Measurements from ENCODE around the gene CCNG2.

The CCNG2 gene

DNA sequence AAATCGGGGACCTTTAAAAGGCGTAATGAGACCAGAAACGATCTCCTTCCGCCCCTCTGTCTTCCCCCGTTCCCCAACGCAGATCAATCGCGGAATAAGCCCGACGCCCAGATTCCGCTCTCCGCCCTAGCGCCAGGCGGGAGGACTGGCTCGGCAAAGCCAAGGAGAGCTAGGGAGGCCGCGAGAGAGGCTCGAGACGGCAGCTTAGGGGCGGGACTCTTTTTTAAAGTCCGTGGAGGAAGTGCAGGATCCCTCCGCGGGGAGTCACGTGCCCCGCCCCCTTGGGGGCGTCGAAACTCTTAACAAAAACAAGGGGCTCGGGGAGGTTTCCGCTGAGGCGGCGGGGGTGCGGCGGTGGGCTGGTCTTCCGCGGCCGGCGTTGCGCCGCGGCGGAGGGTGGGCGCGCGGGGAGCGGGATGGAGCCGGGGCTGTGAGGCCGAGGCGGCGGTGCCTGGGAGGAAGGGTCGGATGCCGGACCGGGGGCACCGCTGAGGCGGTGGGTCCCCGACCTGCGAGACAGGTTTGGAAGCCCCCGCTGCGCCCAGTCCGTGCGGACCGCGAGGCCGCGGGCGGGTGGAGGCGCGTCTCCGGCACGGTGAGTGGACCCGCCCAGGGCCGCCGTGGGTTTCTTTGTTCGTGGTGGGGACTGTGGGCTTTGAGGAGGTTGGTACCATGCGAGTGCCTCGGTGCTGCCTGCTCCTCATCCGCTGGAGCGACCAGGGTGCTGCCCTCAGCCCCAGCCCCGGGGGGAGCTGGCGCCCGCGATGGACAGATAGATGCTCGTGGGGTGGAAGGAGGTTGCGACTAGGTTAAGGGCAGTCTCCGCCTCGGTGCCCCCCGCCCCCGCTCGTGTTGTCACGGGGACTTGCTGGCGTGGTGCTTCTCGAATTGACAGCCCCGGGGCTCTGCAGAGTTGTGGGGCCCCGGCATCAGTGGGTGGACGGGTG is at the start of gene CCNG2:
TSS of gene CCNG2 (plus strand) at position 296 of the 947 bp plus-strand sequence. CDS start 1,326 bp downstream, outside the sequence.
- no peak for TF ChIP-seq CTCF (conservative IDR thresholded peaks at IDR 0.05; ENCODE audit: low read length)
- peak; percentile 94 for DNase-seq (ENCODE audit: low read depth)
- H3K4me3 ChIP-seq (ENCODE audit: low read length), result peak within 1 kb of the TSS; percentile 98

DNA sequence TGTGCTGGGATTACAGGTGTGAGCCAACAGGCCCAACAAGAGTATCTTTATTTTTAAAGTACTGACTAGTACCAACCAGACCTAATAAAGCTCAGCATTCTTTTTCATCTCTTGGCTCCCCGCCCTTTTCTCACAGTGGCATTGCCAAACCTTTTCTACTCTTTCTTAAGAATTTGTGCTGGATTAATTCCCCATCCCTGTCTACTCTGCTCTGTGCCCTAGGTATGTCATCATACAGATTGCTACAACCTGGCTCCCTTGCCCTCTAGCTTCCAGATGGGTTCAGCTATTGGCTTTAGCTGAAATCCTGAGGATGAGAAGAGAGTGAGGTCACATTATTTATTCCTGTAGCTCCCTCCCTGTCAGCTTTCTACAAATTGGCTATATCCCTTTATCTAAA is 46.3 kb upstream of the CCNG2 start:
- no peak for TF ChIP-seq CTCF (conservative IDR thresholded peaks at IDR 0.05; ENCODE audit: low read length)
- peak; percentile 35 for DNase-seq (ENCODE audit: low read depth)
- no peak overlapping the region for H3K4me3 ChIP-seq (ENCODE audit: low read length)

- H3K4me3 ChIP-seq (ENCODE audit: low read length), result no peak overlapping the region
- no peak for TF ChIP-seq CTCF (conservative IDR thresholded peaks at IDR 0.05; ENCODE audit: low read length)
- no peak for DNase-seq (ENCODE audit: low read depth)
Measured at GRCh38 chr4:77113069-77113468, 43.9 kb upstream of the CCNG2 start.

GRCh38 chr4:77117721-77118120 is 39.3 kb upstream of the CCNG2 start:
- TF ChIP-seq CTCF (conservative IDR thresholded peaks at IDR 0.05; ENCODE audit: low read length), result no peak
- DNase-seq (ENCODE audit: low read depth), result no peak
- no peak overlapping the region for H3K4me3 ChIP-seq (ENCODE audit: low read length)

DNA sequence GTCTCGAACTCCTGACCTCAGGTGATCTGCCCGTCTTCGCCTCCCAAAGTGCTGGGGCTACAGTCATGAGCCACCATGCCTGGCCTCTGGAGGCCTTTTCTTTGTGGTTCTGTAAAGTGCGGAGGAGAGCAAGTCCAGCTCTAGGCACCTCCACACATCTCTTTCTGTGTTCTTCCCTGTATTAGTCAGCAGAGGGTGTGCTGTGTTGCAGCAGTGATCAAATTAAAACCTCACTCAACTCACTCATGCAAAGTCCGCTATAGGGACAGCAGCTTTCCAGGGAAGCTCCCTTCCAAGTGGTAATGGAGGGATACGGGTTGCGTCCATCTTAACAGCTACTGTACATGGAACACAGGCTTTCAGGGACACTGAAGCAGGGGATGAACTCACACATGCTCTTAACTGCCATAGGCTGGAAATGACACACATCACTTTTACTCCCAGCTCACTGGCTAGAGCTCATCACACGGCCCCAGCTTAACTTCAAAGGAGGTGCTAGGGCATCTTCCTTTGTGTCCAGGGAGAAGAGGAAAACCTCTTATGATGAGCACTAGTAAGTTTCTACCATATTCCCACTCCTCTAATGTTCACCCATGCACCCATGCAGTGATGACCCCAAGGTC is 36.0 kb upstream of the CCNG2 start:
- DNase-seq (ENCODE audit: low read depth), result no peak
- TF ChIP-seq CTCF (conservative IDR thresholded peaks at IDR 0.05; ENCODE audit: low read length), result no peak
- no peak overlapping the region for H3K4me3 ChIP-seq (ENCODE audit: low read length)

DNA sequence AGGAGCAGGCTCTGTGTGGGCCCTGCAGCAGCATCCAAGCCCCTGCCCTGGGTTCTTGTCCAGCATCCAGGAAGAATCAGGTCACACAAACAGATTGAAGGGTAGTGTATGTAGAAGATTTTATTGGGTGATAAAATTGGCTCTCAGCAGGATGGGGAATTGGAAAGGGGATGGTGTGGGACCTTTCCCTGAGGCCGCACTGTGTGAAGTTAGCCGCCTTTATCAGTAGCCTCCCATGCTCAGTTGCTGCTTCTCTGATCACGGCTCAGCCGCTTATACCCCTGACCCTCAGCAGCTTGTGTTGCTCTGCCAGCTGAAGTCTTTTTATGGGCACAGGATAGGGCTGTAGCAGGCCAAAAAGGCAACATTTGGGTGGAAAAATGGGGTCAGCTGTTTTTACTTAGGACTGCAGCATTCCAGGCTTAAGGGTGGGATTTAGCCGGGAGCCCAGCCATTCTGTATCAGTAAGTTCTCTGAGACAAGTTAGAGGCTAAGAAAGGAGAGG is 35.2 kb upstream of the CCNG2 start:
- DNase-seq (ENCODE audit: low read depth), result no peak
- H3K4me3 ChIP-seq (ENCODE audit: low read length), result no peak overlapping the region
- no peak for TF ChIP-seq CTCF (conservative IDR thresholded peaks at IDR 0.05; ENCODE audit: low read length)
